Right cardiac atrium (tissue), 5 donors: ENCODE results near the gene BRD3OS. TPM values are rescaled to one million over a fixed set of nuclear protein-coding genes. Genes with fewer than 3 reads are reported as not detected.

Source experiments
- ATAC-seq, 2 donors: fragments of 200-7000 bp; cut with Tn5 transposase; one replicate each; pipeline versions ENCODE4 v1.8.0 to v1.9.1; 2020; ENCODE audit warnings: moderate library complexity in 2 of 2, mild to moderate bottlenecking in 1 of 2
- DNase-seq, 3 donors: peaks; one replicate each; pipeline ENCODE4 v3.0.0-alpha.2; 2020
- H3K27ac ChIP-seq: one replicate; pipeline ENCODE4 v1.5.1; 2013; ENCODE audit warnings: mild to moderate bottlenecking, low read length, control low read depth, moderate library complexity
- H3K27me3 ChIP-seq: one replicate; pipeline ENCODE4 v1.6.1; 2013; ENCODE audit not compliant: control insufficient read depth, insufficient read depth
- H3K4me1 ChIP-seq: one replicate; pipeline ENCODE4 v1.6.1; 2013; ENCODE audit warnings: low read length; ENCODE audit not compliant: control insufficient read depth, insufficient read depth
- H3K4me3 ChIP-seq: one replicate; pipeline ENCODE4 v1.5.1; 2013; ENCODE audit warnings: low read length, control low read depth
- H3K9me3 ChIP-seq: one replicate; pipeline ENCODE4 v1.6.1; 2013; ENCODE audit warnings: low read length; ENCODE audit not compliant: control insufficient read depth
- WGBS: extraction: QIAGEN DNeasy Blood & Tissue Kit; methylation state at CpG from one replicate; pipeline ENCODE4 v1.1.7; 2013; 5-methylcytosine and 5-hydroxymethylcytosine counted together
- intact Hi-C, 4 donors: fragments of 100-400 bp; cut with DNase I; formaldehyde crosslinking; loops; one replicate each; pipeline versions ENCODE4 v1.11.0 to v1.14.0; 2022 to 2023
- polyA plus RNA-seq: library from polyadenylated mRNA; stranded (reverse); fragments of 200-250 nt; gene quantifications from one replicate; pipeline ENCODE4 v1.2.3, GENCODE V29; 2013
- total RNA-seq, 4 donors: library from RNA; stranded (reverse); fragmentation: NEBNext Ultra II Directional; extraction: Animal tissue kit (Norgen Biotek cat#: 25700); gene quantifications; one replicate each; pipeline ENCODE4 v1.2.1, GENCODE V29; 2021
- donor health status: healthy with polysubstance abuse.
- donor health status: DM: no; HTN: yes; CAD: no.
- donor health status: DM: no; HTN: no; CAD: no.
- donor health status: DM: no; HTN: yes; CAD: no; lungs with severe emphysema.
- donor health status: DM: yes; HTN: yes; CAD: no.

Gene BRD3OS
- total and polyA plus RNA-seq, 5 donors = 4.7 to 12.1 (median 10.8) TPM

DNA sequence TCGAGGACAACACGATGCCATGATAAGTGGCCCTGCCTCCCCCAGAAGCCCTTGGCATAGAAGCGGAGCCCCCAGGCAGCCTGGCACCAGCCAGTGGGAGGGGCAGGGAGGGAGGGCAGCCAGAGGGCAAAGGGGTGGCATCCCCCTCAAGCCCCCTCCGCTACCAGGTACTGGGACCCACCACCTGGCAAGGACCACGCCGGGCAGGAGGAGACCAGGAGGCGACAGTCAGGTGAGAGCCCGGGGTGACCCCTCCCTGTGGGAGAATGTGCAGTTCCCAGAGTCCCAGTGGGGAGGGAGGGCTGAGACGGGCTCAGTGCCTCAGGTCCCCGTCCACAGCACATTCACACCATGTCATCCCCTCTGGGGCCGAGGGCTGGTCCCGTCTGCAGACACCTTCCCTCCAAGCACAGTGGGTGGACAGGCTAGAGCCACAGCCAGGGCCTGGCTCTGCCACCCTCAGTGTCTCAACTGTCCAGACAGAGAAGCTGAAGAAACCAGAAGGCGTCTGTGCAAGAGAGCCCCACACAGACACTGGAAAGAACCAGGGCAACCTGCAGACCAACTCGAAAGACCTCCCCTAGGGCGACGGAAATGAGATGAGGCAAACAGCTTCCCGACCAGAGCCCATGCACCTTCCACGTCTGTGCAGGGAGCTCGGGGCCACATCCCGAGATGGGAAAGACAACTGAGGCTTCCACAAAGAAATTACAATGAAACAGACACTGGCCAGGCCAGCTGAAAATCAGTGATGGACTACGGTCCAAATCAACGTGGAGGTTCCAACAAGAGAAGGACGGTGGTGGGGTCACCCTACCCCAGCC, 31.4 kb downstream of the BRD3OS start:
- peak in 2 of 3 donors; percentile 59 to 66 for DNase-seq
- Histone ChIP-seq H3K4me3 (no peak overlapping the region), H3K4me1 (peaks cover 21% of the 10 kb centered on the region)

GRCh38 chr9:134057307-134057657, 32.0 kb downstream of the BRD3OS start:
- Histone ChIP-seq H3K4me3 (no peak overlapping the region), H3K27ac (no peak overlapping the region), H3K9me3 (no peaks in the 10 kb centered on the region), H3K4me1 (peaks cover 22% of the 10 kb centered on the region), H3K27me3 (no peaks in the 10 kb centered on the region)
- intact Hi-C loops = no loop called here
- WGBS = 86% methylated on average over 13 of the region's 13 CpGs
- DNase-seq (peak in 2 of 3 donors; percentile 28 to 32), ATAC-seq (no peak)

More for the DNA sequence above, 31.4 kb downstream of the BRD3OS start:
- peak; percentile 2 to 9 for ATAC-seq
- Histone ChIP-seq H3K9me3 (no peaks in the 10 kb centered on the region), H3K27ac (no peak overlapping the region), H3K27me3 (no peaks in the 10 kb centered on the region)
- intact Hi-C loops = no loop called here
- 65% methylated on average over 23 of the region's 23 CpGs for WGBS

- Histone ChIP-seq H3K27me3 (no peaks in the 10 kb centered on the region), H3K27ac (no peak overlapping the region), H3K4me1 (peaks cover 22% of the 10 kb centered on the region), H3K4me3 (no peak overlapping the region), H3K9me3 (no peaks in the 10 kb centered on the region)
- ATAC-seq (no peak), DNase-seq (peak in 2 of 3 donors; percentile 49 to 53)
- intact Hi-C loops = no loop called here
- 72% methylated on average over 28 of the region's 28 CpGs for WGBS
These were observed 32.7 kb downstream of the BRD3OS start for GRCh38 chr9:134057751-134058701.

DNA sequence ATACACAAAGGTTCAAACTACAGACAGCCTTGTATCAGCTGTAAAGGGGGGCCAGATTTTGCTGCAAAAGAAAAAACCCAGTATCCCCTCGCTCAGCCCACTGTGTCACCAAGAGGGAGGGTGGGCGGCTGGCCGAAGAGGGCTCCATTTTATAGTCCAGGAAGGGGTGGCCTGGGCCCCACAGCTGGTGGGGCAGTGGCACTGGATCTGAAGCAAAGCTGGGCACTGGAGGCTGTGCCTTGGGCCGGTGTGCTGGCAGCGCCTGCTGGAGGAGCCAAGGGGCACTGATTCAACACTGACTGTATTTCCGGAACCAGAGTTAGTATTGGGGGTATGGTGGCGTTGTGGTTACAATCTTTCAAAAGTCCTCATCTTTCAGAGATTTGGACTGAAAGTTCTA, 33.4 kb downstream of the BRD3OS start:
- ATAC-seq (no peak), DNase-seq (peak in 2 of 3 donors; percentile 32 to 49)
- no peaks in the 10 kb centered on the region for H3K9me3 ChIP-seq
- H3K27me3 ChIP-seq = no peaks in the 10 kb centered on the region
- H3K4me1 ChIP-seq = peaks cover 22% of the 10 kb centered on the region
- no peak overlapping the region for H3K4me3 ChIP-seq
- 78% methylated on average over 7 of the region's 7 CpGs for WGBS
- intact Hi-C loops = no loop called here
- H3K27ac ChIP-seq = no peak overlapping the region

GRCh38 chr9:134059188-134059641, 33.9 kb downstream of the BRD3OS start:
- H3K27me3 ChIP-seq = no peaks in the 10 kb centered on the region
- no peak overlapping the region for H3K4me3 ChIP-seq
- WGBS = 85% methylated on average over 16 of the region's 16 CpGs
- DNase-seq (peak in 1 of 3 donors; percentile 31), ATAC-seq (no peak)
- no peaks in the 10 kb centered on the region for H3K9me3 ChIP-seq
- H3K27ac ChIP-seq = no peak overlapping the region
- H3K4me1 ChIP-seq = peaks cover 22% of the 10 kb centered on the region
- intact Hi-C loops = no loop called here

DNA sequence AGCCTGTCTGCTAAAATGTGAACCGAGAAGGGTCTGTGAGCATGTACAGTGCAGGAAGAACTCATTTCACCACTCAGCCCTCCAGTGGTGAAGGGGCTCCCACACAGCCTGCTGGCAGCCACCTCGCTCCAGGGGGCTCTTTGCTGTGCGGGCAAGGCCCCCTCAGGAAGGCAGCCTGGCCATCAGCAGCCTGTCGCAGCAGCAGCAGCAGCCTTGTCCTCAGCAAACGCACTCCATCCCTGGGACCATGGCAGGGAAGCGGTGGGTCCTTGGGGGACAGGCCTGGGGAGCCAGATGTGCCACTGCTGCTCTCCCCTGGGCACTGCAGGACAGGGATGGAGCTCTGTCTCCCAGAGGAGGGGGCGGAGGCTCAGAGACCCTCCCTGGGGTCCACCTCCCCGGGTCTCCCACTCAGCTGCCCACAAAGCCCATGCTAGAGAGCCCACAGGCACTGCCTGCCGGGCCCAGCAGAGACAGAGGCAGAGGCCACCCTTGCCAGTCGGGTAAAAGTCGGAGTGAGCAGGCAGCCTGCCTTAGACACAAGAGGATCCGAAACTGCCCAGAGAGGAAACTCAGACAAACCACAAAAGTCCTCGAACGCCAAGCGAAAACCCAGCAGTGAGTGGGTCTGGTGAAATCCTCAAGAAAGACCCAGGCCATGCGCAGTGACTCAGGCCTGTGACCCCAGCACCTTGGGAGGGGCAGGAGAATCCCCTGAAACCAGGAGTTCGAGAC, 34.5 kb downstream of the BRD3OS start:
- WGBS = 80% methylated on average over 17 of the region's 17 CpGs
- DNase-seq = peak in 2 of 3 donors; percentile 66 to 69
- no peak for ATAC-seq
- no peaks in the 10 kb centered on the region for H3K9me3 ChIP-seq
- no peak overlapping the region for H3K27ac ChIP-seq
- H3K4me1 ChIP-seq = peaks cover 22% of the 10 kb centered on the region
- no peak overlapping the region for H3K4me3 ChIP-seq
- no peaks in the 10 kb centered on the region for H3K27me3 ChIP-seq
- intact Hi-C loops = no loop called here

DNA sequence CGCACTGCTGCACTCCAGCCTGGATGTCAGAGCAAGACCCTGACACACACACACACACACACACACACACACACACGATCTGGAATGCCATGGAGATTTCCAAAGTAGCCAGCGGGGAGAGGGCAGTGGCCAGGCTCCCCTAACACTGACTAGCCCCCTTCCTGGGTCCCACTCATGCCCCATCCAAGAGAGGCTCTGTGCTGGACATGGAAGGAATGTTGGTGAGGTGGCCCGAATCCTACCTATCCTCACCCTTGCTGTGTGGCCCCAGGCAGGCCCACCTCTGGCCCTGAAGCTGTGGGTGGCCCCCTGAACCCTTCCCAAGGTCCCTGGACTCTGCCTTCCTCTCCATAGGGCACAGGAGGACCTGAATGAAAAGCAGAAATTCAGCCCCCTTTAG, 35.3 kb downstream of the BRD3OS start:
- ATAC-seq = no peak
- intact Hi-C loops = no loop called here
- WGBS = 71% methylated on average over 4 of the region's 4 CpGs
- DNase-seq = no peak
- Histone ChIP-seq H3K4me1 (peaks cover 19% of the 10 kb centered on the region), H3K4me3 (no peak overlapping the region), H3K27me3 (no peaks in the 10 kb centered on the region), H3K9me3 (no peaks in the 10 kb centered on the region), H3K27ac (no peak overlapping the region)

- H3K4me3 ChIP-seq = no peak overlapping the region
- no peak for ATAC-seq
- WGBS = 79% methylated on average over 4 of the region's 4 CpGs
These were observed 35.9 kb downstream of the BRD3OS start for GRCh38 chr9:134061019-134061687.

DNA sequence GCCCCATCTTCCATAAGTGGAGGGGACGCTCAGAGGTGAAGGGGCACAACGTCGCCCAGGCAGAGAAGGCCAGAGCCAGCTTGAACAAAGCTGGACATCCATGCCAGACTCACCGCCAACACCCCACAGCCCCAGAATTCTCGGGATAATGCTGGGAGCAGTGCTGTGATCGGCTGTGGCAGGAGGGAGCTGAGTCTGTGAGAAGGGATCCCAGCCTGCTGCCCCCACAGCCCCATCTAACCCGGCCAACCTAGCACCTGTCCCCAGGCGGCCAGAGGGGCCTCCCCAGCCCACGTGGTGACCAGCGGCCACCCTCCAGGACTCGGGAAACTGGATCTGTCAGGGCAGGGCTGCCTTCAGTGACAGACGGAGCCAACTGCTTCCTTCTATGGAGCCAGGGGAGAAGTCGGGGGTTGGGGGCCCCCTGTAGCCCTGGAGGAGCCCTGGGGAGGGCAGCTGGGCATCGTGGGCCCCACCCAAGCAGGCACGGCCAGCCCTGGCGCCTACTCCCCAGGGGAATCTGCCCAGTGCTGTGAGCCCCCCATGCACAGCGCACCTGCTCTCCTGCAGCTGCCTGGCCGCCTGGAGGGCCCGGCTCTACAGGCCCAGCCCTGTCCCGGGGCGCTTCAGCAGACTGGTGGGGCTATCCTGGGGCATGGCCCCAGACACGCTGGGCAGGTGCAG, 36.5 kb downstream of the BRD3OS start:
- H3K27ac ChIP-seq = no peak overlapping the region
- intact Hi-C loops = no loop called here
- ATAC-seq = no peak
- 63% methylated on average over 22 of the region's 22 CpGs for WGBS
- H3K9me3 ChIP-seq = no peaks in the 10 kb centered on the region
- H3K4me3 ChIP-seq = no peak overlapping the region
- peaks cover 9% of the 10 kb centered on the region for H3K4me1 ChIP-seq
- DNase-seq = peak in 2 of 3 donors; percentile 56 to 61
- no peaks in the 10 kb centered on the region for H3K27me3 ChIP-seq

More at GRCh38 chr9:134061019-134061687, 35.9 kb downstream of the BRD3OS start:
- Histone ChIP-seq H3K9me3 (no peaks in the 10 kb centered on the region), H3K4me1 (peaks cover 16% of the 10 kb centered on the region), H3K27ac (no peak overlapping the region), H3K27me3 (no peaks in the 10 kb centered on the region)
- peak in 2 of 3 donors; percentile 38 to 44 for DNase-seq
- intact Hi-C loops = no loop called here
